ENCODE results near the gene KIAA1549.

GRCh38 chr7:138926241-138926612 lies 55.0 kb downstream of the KIAA1549 start:
- TF ChIP-seq EZH2 (IDR thresholded peaks at IDR 0.05; ENCODE audit: low read depth, low read length, severe bottlenecking) (no peak), POLR2A (IDR thresholded peaks at IDR 0.05; ENCODE audit: control extremely low read depth in 1 of 2, low read depth in 2 of 2, low read length in 2 of 2) (no peak), CTCF (IDR thresholded peaks at IDR 0.05; ENCODE audit: control extremely low read depth in 1 of 3, insufficient read depth in 1 of 3, low read depth in 1 of 3, low read length in 3 of 3) (no peak), POLR2AphosphoS5 (IDR thresholded peaks at IDR 0.05; ENCODE audit: low read depth, low read length) (no peak)
- TF ChIP-seq, protein P1, sequence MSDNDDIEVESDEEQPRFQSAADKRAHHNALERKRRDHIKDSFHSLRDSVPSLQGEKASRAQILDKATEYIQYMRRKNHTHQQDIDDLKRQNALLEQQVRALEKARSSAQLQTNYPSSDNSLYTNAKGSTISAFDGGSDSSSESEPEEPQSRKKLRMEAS (IDR thresholded peaks at IDR 0.05), result no peak

Data from H1 (cell line).